MCF 10A (cell line): Measurements from ENCODE around the gene BCL2L13. TPM values are rescaled to one million over a fixed set of nuclear protein-coding genes. Genes with fewer than 3 reads are reported as not detected.

Source experiments
- BruUV-seq: library from RNA; stranded (reverse); fragments of 400-500 nt; replicated peaks from 2 replicates; lab custom pipeline; 2021; lab: Mats Ljungman, UMichigan
- CTCF ChIA-PET: fragments of 300-600 bp; sonication (Branson Sonifier 250); formaldehyde crosslinking; extraction: SDS; loops from one replicate; lab custom pipeline; 2021; ENCODE audit warnings: antibody characterized with exemption, inconsistent platforms; lab: Yijun Ruan, JAX
- POLR2A ChIA-PET: fragments of 300-600, 350-650 bp; sonication (Branson Sonifier 250); formaldehyde crosslinking; extraction: SDS; loops from one replicate; lab custom pipeline; 2020; ENCODE audit warnings: antibody characterized with exemption, inconsistent platforms; lab: Yijun Ruan, JAX
- DNase-seq: peaks from one replicate; pipeline ENCODE4 v3.0.0-alpha.2; 2018; ENCODE audit not compliant: unreplicated experiment
- H3K27ac Mint-ChIP-seq: one replicate; pipeline ENCODE4 v1.8.0; 2022; ENCODE audit warnings: mild to moderate bottlenecking, low read depth, mixed read lengths; ENCODE audit not compliant: unreplicated experiment
- H3K27me3 Mint-ChIP-seq: one replicate; pipeline ENCODE4 v1.8.0; 2022; ENCODE audit warnings: mixed read lengths; ENCODE audit not compliant: insufficient read depth, unreplicated experiment
- H3K36me3 Mint-ChIP-seq: one replicate; pipeline ENCODE4 v1.8.0; 2022; ENCODE audit warnings: mild to moderate bottlenecking, moderate library complexity, mixed read lengths; ENCODE audit not compliant: insufficient read depth, unreplicated experiment
- H3K4me1 Mint-ChIP-seq: one replicate; pipeline ENCODE4 v1.8.0; 2022; ENCODE audit warnings: mixed read lengths; ENCODE audit not compliant: insufficient read depth, unreplicated experiment
- H3K4me3 Mint-ChIP-seq: one replicate; pipeline ENCODE4 v1.8.0; 2022; ENCODE audit warnings: mild to moderate bottlenecking, moderate library complexity, mixed read lengths; ENCODE audit not compliant: unreplicated experiment
- H3K9me3 Mint-ChIP-seq: one replicate; pipeline ENCODE4 v1.8.0; 2022; ENCODE audit warnings: mixed read lengths; ENCODE audit not compliant: unreplicated experiment
- intact Hi-C: fragments of 100-400 bp; cut with micrococcal nuclease; formaldehyde crosslinking; loops from 2 replicates; pipeline ENCODE4 v1.14.1; 2022
- total RNA-seq: library from RNA; stranded (reverse); gene quantifications from 2 replicates; pipeline ENCODE4 v1.2.3, GENCODE V29; 2022
- TF ChIP-seq, protein P1 (sequence below): fragments of 200-600 bp; IDR thresholded peaks from one replicate; pipeline ENCODE4 v1.8.0; 2022; ENCODE audit warnings: antibody characterized with exemption, mild to moderate bottlenecking; ENCODE audit not compliant: unreplicated experiment

Gene BCL2L13
- total RNA-seq, 1 experiment from 2014 or later, result 75.1 TPM

- Mint-ChIP-seq H3K36me3 (no peaks in the 10 kb centered on the region), H3K4me3 (no peak overlapping the region), H3K27ac (no peak overlapping the region), H3K4me1 (no peaks in the 10 kb centered on the region), H3K9me3 (no peaks in the 10 kb centered on the region), H3K27me3 (no peaks in the 10 kb centered on the region)
- TF ChIP-seq, protein P1, sequence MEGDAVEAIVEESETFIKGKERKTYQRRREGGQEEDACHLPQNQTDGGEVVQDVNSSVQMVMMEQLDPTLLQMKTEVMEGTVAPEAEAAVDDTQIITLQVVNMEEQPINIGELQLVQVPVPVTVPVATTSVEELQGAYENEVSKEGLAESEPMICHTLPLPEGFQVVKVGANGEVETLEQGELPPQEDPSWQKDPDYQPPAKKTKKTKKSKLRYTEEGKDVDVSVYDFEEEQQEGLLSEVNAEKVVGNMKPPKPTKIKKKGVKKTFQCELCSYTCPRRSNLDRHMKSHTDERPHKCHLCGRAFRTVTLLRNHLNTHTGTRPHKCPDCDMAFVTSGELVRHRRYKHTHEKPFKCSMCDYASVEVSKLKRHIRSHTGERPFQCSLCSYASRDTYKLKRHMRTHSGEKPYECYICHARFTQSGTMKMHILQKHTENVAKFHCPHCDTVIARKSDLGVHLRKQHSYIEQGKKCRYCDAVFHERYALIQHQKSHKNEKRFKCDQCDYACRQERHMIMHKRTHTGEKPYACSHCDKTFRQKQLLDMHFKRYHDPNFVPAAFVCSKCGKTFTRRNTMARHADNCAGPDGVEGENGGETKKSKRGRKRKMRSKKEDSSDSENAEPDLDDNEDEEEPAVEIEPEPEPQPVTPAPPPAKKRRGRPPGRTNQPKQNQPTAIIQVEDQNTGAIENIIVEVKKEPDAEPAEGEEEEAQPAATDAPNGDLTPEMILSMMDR, result no peak
- ChIA-PET CTCF (no interaction called here), POLR2A (no interaction called here)
- intact Hi-C loops, result no loop called here
- no TSS peak for BruUV-seq
- no peak for DNase-seq
Observed at GRCh38 chr22:17746916-17747315, 108.4 kb downstream of the BCL2L13 start.

- intact Hi-C loops, result no loop called here
- Mint-ChIP-seq H3K27me3 (no peaks in the 10 kb centered on the region), H3K4me1 (no peaks in the 10 kb centered on the region), H3K27ac (no peak overlapping the region), H3K36me3 (no peaks in the 10 kb centered on the region), H3K4me3 (no peak overlapping the region), H3K9me3 (no peaks in the 10 kb centered on the region)
- POLR2A ChIA-PET, result interaction anchor here (0.7 kb wide), 1 partner anchor 24 kb away, joined by 3 read pairs; no protein-coding TSS in a partner anchor
- CTCF ChIA-PET, result no interaction called here
- TF ChIP-seq, protein P1, result no peak
- no peak for DNase-seq
- no TSS peak for BruUV-seq
Observed at GRCh38 chr22:17748555-17749353, 110.2 kb downstream of the BCL2L13 start.

GRCh38 chr22:17749605-17750395, 111.2 kb downstream of the BCL2L13 start:
- intact Hi-C loops, result no loop called here
- BruUV-seq, result no TSS peak
- H3K27ac Mint-ChIP-seq, result no peak overlapping the region
- no peak for DNase-seq
- H3K27me3 Mint-ChIP-seq, result no peaks in the 10 kb centered on the region
- CTCF ChIA-PET, result interaction anchor here (3.0 kb wide), 1 partner anchor 8 kb away, joined by 30 read pairs; no protein-coding TSS in a partner anchor
- H3K36me3 Mint-ChIP-seq, result no peaks in the 10 kb centered on the region
- no peaks in the 10 kb centered on the region for H3K9me3 Mint-ChIP-seq
- H3K4me1 Mint-ChIP-seq, result no peaks in the 10 kb centered on the region
- TF ChIP-seq, protein P1, result no peak
- H3K4me3 Mint-ChIP-seq, result no peak overlapping the region
- POLR2A ChIA-PET, result interaction anchor here (0.6 kb wide), 1 partner anchor 1159 kb away, joined by 3 read pairs; no protein-coding TSS in a partner anchor

DNA sequence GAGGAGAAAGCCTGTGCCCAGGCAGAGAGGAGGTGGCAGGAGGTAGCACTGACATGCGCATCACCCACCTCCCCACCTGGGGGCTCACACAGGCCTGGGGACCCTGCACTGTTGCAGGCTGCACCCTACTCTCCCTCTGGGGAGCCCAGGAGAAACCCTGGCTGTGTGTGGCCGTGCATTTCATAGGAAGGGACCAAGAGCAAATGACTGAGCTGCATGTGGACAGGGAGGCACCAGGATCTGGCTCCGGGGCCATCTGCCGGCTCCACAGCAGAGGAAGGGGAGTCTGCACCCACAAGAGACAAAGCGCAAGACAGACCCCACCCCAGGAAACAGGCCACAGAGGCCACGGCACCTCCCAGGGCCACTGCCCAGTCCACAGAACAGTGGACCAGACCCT, 113.0 kb downstream of the BCL2L13 start:
- ChIA-PET CTCF (interaction anchor here (0.5 to 3.0 kb wide), 4 partner anchors 10 to 312 kb away, joined by 3 to 30 read pairs (median 4); no protein-coding TSS in a partner anchor), POLR2A (no interaction called here)
- H3K27me3 Mint-ChIP-seq, result no peaks in the 10 kb centered on the region
- DNase-seq, result no peak
- no peak overlapping the region for H3K27ac Mint-ChIP-seq
- H3K4me1 Mint-ChIP-seq, result no peaks in the 10 kb centered on the region
- no TSS peak for BruUV-seq
- H3K36me3 Mint-ChIP-seq, result no peaks in the 10 kb centered on the region
- intact Hi-C loops, result no loop called here
- H3K4me3 Mint-ChIP-seq, result no peak overlapping the region
- TF ChIP-seq, protein P1, result no peak
- no peaks in the 10 kb centered on the region for H3K9me3 Mint-ChIP-seq
